Loucy (cell line): Measurements from ENCODE around the gene OTUD5.

Source experiments
- CTCF ChIP-seq: fragments of 200-600 bp; sonication (generic); conservative IDR thresholded peaks from 2 replicates; pipeline ENCODE4 v1.5.1; 2014; ENCODE audit warnings: mild to moderate bottlenecking, antibody characterized with exemption, low read length
- EZH2phosphoT487 ChIP-seq: fragments of 200-600 bp; IDR thresholded peaks from 2 replicates; pipeline ENCODE4 v1.6.1; 2018; ENCODE audit warnings: antibody characterized with exemption, mild to moderate bottlenecking, moderate library complexity, borderline replicate concordance

- TF ChIP-seq CTCF (no peak), EZH2phosphoT487 (no peak)
Observed at GRCh38 chrX:48974574-48974973, 17.2 kb upstream of the OTUD5 start.
